Progenitor cell of endocrine pancreas (in vitro differentiated cells): Measurements from ENCODE around the gene DUS1L. TPM values are rescaled to one million over a fixed set of nuclear protein-coding genes. Genes with fewer than 3 reads are reported as not detected.

Source experiments
- DNase-seq: peaks from one replicate; pipeline ENCODE4 v3.0.0; 2021; ENCODE audit warnings: low spot score; ENCODE audit not compliant: unreplicated experiment
- H3K27ac Mint-ChIP-seq: 2 replicates; pipeline ENCODE4 v1.8.0; 2021; ENCODE audit warnings: mild to moderate bottlenecking, moderate library complexity, mixed read lengths
- H3K27me3 Mint-ChIP-seq: 2 replicates; pipeline ENCODE4 v1.8.0; 2021; ENCODE audit warnings: mixed read lengths
- H3K36me3 Mint-ChIP-seq: 2 replicates; pipeline ENCODE4 v1.8.0; 2022; ENCODE audit warnings: mixed read lengths; ENCODE audit not compliant: insufficient read depth
- H3K4me1 Mint-ChIP-seq: 2 replicates; pipeline ENCODE4 v1.8.0; 2021; ENCODE audit warnings: low read depth, mixed read lengths
- H3K4me3 Mint-ChIP-seq: 2 replicates; pipeline ENCODE4 v1.8.0; 2021; ENCODE audit warnings: low read depth, mild to moderate bottlenecking, moderate library complexity, mixed read lengths
- H3K9me3 Mint-ChIP-seq: 2 replicates; pipeline ENCODE4 v1.8.0; 2021; ENCODE audit warnings: low read depth, mixed read lengths
- total RNA-seq: library from RNA; stranded (reverse); gene quantifications from 2 replicates; pipeline ENCODE4 v1.2.1, GENCODE V29; 2021
- TF ChIP-seq, protein P1 (sequence below): fragments of 200-600 bp; sonication (generic); IDR thresholded peaks from one replicate; pipeline ENCODE4 v1.5.0; 2021; ENCODE audit warnings: antibody characterized with exemption, mild to moderate bottlenecking; ENCODE audit not compliant: unreplicated experiment

DUS1L gene
- total RNA-seq, 1 donor from 2014 or later = 93.8 TPM

DNA sequence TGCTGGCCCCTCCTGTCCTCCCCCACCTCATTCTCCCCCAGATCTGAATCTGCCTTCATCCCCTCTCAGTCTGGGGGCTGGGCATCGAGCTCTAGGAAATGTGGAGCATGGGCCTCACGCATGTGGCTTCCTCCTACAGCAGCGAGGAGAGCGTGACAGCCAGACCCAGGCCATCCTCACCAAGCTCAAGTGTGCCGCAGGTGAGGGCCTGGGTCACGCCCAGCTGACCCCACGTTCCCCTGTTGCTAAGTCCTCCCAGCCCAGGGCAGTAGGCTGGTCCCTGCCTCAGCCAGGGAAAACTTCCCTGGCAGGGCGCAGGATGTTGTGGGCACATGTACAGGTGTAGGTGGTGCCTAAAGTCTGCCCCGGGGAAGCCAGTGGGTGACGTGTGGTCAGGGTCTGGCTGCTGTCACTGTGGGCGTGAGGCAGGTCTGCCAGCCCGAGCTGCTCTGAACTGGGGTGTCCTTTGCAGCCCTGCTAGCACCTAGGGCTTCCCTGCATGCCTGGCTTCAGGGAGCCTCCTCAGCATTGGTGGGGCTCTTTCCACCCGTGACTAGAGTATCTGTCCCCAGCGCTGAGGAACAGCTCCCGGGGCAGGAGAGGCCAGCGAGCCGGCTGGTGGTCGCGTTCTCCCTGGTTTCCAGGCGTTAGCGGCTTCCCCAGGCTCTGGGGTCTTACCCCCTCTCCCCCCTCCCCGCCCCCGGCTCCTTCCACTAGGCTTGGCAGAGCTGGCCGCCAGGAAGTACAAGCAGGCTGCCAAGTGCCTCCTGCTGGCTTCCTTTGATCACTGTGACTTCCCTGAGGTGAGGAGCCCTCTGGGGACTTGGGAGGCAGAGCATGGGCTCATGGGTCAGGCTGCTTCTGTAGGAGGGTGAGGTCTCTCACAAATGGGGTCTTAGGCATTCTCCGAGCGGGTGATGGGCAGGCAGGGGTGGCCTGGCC, 10.3 kb downstream of the DUS1L start:
- H3K36me3 Mint-ChIP-seq = peaks cover 2% of the 10 kb centered on the region
- H3K27ac Mint-ChIP-seq = no peak overlapping the region

GRCh38 chr17:82054351-82055022, 11.1 kb downstream of the DUS1L start:
- TF ChIP-seq, protein P1, sequence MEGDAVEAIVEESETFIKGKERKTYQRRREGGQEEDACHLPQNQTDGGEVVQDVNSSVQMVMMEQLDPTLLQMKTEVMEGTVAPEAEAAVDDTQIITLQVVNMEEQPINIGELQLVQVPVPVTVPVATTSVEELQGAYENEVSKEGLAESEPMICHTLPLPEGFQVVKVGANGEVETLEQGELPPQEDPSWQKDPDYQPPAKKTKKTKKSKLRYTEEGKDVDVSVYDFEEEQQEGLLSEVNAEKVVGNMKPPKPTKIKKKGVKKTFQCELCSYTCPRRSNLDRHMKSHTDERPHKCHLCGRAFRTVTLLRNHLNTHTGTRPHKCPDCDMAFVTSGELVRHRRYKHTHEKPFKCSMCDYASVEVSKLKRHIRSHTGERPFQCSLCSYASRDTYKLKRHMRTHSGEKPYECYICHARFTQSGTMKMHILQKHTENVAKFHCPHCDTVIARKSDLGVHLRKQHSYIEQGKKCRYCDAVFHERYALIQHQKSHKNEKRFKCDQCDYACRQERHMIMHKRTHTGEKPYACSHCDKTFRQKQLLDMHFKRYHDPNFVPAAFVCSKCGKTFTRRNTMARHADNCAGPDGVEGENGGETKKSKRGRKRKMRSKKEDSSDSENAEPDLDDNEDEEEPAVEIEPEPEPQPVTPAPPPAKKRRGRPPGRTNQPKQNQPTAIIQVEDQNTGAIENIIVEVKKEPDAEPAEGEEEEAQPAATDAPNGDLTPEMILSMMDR = no peak
- H3K4me1 Mint-ChIP-seq = peaks cover 9% of the 10 kb centered on the region
- DNase-seq = no peak
- no peaks in the 10 kb centered on the region for H3K36me3 Mint-ChIP-seq
- no peak overlapping the region for H3K4me3 Mint-ChIP-seq
- H3K27me3 Mint-ChIP-seq = no peaks in the 10 kb centered on the region
- no peak overlapping the region for H3K27ac Mint-ChIP-seq
- H3K9me3 Mint-ChIP-seq = no peaks in the 10 kb centered on the region

More for the DNA sequence above, 10.3 kb downstream of the DUS1L start:
- peaks cover 8% of the 10 kb centered on the region for H3K4me1 Mint-ChIP-seq
- no peak for DNase-seq
- TF ChIP-seq, protein P1 = no peak
- no peaks in the 10 kb centered on the region for H3K27me3 Mint-ChIP-seq
- no peak overlapping the region for H3K4me3 Mint-ChIP-seq
- H3K9me3 Mint-ChIP-seq = no peaks in the 10 kb centered on the region

DNA sequence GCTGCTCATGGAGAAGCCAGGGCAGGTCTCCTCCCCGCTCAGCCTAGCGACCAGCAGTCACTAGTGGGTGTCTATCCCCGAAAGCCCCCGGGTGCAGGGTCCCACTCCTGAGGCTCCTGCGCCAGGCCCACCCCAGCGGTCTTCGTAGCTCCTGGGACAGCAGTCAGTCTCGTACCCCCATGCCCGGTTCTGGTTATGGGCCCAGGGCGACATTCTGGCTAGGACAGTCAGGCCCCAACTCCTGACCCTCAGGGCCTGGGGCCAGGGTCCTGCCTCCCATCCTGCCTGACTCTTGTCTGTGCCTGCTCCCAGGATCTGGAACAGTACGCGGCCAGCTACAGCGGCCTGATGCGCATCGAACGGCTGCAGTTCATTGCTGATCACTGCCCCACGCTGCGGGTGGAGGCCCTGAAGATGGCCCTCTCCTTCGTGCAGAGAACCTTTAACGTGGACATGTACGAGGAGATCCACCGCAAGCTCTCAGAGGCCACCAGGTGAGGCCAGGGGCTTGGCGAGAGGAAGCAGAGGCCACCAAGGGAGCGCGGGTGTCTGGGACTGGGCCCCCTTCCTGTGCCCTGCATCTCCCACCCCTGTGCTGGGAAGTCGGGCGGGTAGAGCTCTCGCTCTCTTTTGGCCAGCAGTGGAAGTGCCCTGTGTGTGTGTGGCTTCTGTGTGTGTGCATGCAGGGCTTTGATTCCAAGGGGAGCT, 11.9 kb downstream of the DUS1L start:
- no peak for DNase-seq
- H3K4me3 Mint-ChIP-seq = peak overlapping the region; percentile 85
- TF ChIP-seq, protein P1 = no peak
- H3K27me3 Mint-ChIP-seq = no peaks in the 10 kb centered on the region
- no peak overlapping the region for H3K27ac Mint-ChIP-seq
- no peaks in the 10 kb centered on the region for H3K9me3 Mint-ChIP-seq
- no peaks in the 10 kb centered on the region for H3K36me3 Mint-ChIP-seq
- H3K4me1 Mint-ChIP-seq = peaks cover 9% of the 10 kb centered on the region

DNA sequence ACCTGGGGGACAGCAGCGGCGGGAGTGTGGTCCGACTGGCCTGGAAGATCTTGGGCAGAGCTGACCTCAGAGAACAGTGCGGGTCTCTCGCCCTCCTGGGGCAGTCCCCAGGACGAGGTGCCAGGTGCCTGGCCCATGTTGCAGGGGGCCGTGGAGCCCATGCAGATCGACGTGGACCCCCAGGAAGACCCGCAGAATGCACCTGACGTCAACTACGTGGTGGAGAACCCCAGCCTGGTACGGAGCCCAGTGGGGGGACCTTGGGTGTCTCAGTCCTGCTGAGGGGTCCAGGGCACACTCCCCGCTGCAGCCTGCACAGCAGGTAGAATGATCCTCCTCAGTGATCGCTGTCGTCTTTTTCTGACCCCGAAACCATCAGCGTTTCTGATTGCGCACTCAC, 12.5 kb downstream of the DUS1L start:
- TF ChIP-seq, protein P1 = no peak
- no peaks in the 10 kb centered on the region for H3K9me3 Mint-ChIP-seq
- no peak for DNase-seq
- H3K27me3 Mint-ChIP-seq = no peaks in the 10 kb centered on the region
- peaks cover 9% of the 10 kb centered on the region for H3K4me1 Mint-ChIP-seq
- H3K4me3 Mint-ChIP-seq = peak overlapping the region; percentile 85
- H3K27ac Mint-ChIP-seq = no peak overlapping the region
- H3K36me3 Mint-ChIP-seq = no peaks in the 10 kb centered on the region

GRCh38 chr17:82052638-82053059, 13.0 kb downstream of the DUS1L start:
- peak overlapping the region; percentile 62 for H3K27ac Mint-ChIP-seq
- H3K4me1 Mint-ChIP-seq = peaks cover 9% of the 10 kb centered on the region
- no peaks in the 10 kb centered on the region for H3K9me3 Mint-ChIP-seq
- peak overlapping the region; percentile 85 for H3K4me3 Mint-ChIP-seq
- H3K27me3 Mint-ChIP-seq = no peaks in the 10 kb centered on the region
- H3K36me3 Mint-ChIP-seq = peaks cover 1% of the 10 kb centered on the region
- TF ChIP-seq, protein P1 = no peak
- DNase-seq = no peak
